Measurements from ENCODE around the gene TGFBR3L.
A peak's percentile ranks its signal among the peaks of the same experiment; 100 is the strongest.

The TGFBR3L gene

GRCh38 chr19:7907544-7907943, 7.1 kb upstream of the TGFBR3L start:
- peaks cover 29% of the 10 kb centered on the region for H3K4me1 ChIP-seq (ENCODE audit: insufficient read depth, insufficient read length)

GRCh38 chr19:7908078-7908699, 6.4 kb upstream of the TGFBR3L start:
- peaks cover 24% of the 10 kb centered on the region for H3K4me1 ChIP-seq (ENCODE audit: insufficient read depth, insufficient read length)
- peaks cover 60% of the 10 kb centered on the region for H3K36me3 ChIP-seq (ENCODE audit: insufficient read depth, insufficient read length, low read length)
- no peak overlapping the region for H3K4me3 ChIP-seq (ENCODE audit: insufficient read length, low read depth)
- H3K9ac ChIP-seq (ENCODE audit: insufficient read length, low read depth), result peak overlapping the region; percentile 62
- no peak for DNase-seq (ENCODE audit: low read depth, low spot score)
- no peaks in the 10 kb centered on the region for H3K27me3 ChIP-seq (ENCODE audit: insufficient read depth, insufficient read length)
- no peak for TF ChIP-seq YY1 (IDR thresholded peaks at IDR 0.05; ENCODE audit: insufficient read depth, insufficient read length)
- no peak for TF ChIP-seq ZNF274 (IDR thresholded peaks at IDR 0.05; ENCODE audit: low read depth, low read length)
- TF ChIP-seq SUZ12 (IDR thresholded peaks at IDR 0.05; ENCODE audit: extremely low read depth, insufficient read depth, insufficient read length), result no peak
- H3K9me3 ChIP-seq (ENCODE audit: insufficient read depth, low read length), result no peaks in the 10 kb centered on the region

More at GRCh38 chr19:7907544-7907943, 7.1 kb upstream of the TGFBR3L start:
- Histone ChIP-seq H3K36me3 (ENCODE audit: insufficient read depth, insufficient read length, low read length) (peaks cover 54% of the 10 kb centered on the region), H3K9ac (ENCODE audit: insufficient read length, low read depth) (no peak overlapping the region), H3K9me3 (ENCODE audit: insufficient read depth, low read length) (no peaks in the 10 kb centered on the region), H3K27me3 (ENCODE audit: insufficient read depth, insufficient read length) (no peaks in the 10 kb centered on the region), H3K4me3 (ENCODE audit: insufficient read length, low read depth) (no peak overlapping the region)
- DNase-seq (ENCODE audit: low read depth, low spot score), result no peak
- TF ChIP-seq SUZ12 (IDR thresholded peaks at IDR 0.05; ENCODE audit: extremely low read depth, insufficient read depth, insufficient read length) (no peak), YY1 (IDR thresholded peaks at IDR 0.05; ENCODE audit: insufficient read depth, insufficient read length) (no peak)

- Histone ChIP-seq H3K4me1 (ENCODE audit: insufficient read depth, insufficient read length) (peaks cover 23% of the 10 kb centered on the region), H3K36me3 (ENCODE audit: insufficient read depth, insufficient read length, low read length) (peaks cover 60% of the 10 kb centered on the region), H3K27me3 (ENCODE audit: insufficient read depth, insufficient read length) (no peaks in the 10 kb centered on the region), H3K9ac (ENCODE audit: insufficient read length, low read depth) (peak overlapping the region; percentile 62), H3K9me3 (ENCODE audit: insufficient read depth, low read length) (no peaks in the 10 kb centered on the region), H3K4me3 (ENCODE audit: insufficient read length, low read depth) (no peak overlapping the region)
- DNase-seq (ENCODE audit: low read depth, low spot score), result no peak
- TF ChIP-seq YY1 (IDR thresholded peaks at IDR 0.05; ENCODE audit: insufficient read depth, insufficient read length) (no peak), ZNF274 (IDR thresholded peaks at IDR 0.05; ENCODE audit: low read depth, low read length) (no peak), SUZ12 (IDR thresholded peaks at IDR 0.05; ENCODE audit: extremely low read depth, insufficient read depth, insufficient read length) (no peak)
Measured at GRCh38 chr19:7908742-7909461, 5.7 kb upstream of the TGFBR3L start.

- Histone ChIP-seq H3K4me3 (ENCODE audit: insufficient read length, low read depth) (no peak overlapping the region), H3K36me3 (ENCODE audit: insufficient read depth, insufficient read length, low read length) (peaks cover 58% of the 10 kb centered on the region), H3K4me1 (ENCODE audit: insufficient read depth, insufficient read length) (peaks cover 20% of the 10 kb centered on the region), H3K9me3 (ENCODE audit: insufficient read depth, low read length) (no peaks in the 10 kb centered on the region), H3K9ac (ENCODE audit: insufficient read length, low read depth) (no peak overlapping the region), H3K27me3 (ENCODE audit: insufficient read depth, insufficient read length) (peaks cover 1% of the 10 kb centered on the region)
- no peak for DNase-seq (ENCODE audit: low read depth, low spot score)
- TF ChIP-seq SUZ12 (IDR thresholded peaks at IDR 0.05; ENCODE audit: extremely low read depth, insufficient read depth, insufficient read length) (no peak), ZNF274 (IDR thresholded peaks at IDR 0.05; ENCODE audit: low read depth, low read length) (no peak), YY1 (IDR thresholded peaks at IDR 0.05; ENCODE audit: insufficient read depth, insufficient read length) (no peak)
Measured at GRCh38 chr19:7909471-7910067, 5.1 kb upstream of the TGFBR3L start.

GRCh38 chr19:7910321-7911161, 4.1 kb upstream of the TGFBR3L start:
- Histone ChIP-seq H3K27me3 (ENCODE audit: insufficient read depth, insufficient read length) (peaks cover 8% of the 10 kb centered on the region), H3K4me1 (ENCODE audit: insufficient read depth, insufficient read length) (peaks cover 14% of the 10 kb centered on the region), H3K4me3 (ENCODE audit: insufficient read length, low read depth) (no peak overlapping the region), H3K9ac (ENCODE audit: insufficient read length, low read depth) (no peak overlapping the region), H3K36me3 (ENCODE audit: insufficient read depth, insufficient read length, low read length) (peaks cover 50% of the 10 kb centered on the region), H3K9me3 (ENCODE audit: insufficient read depth, low read length) (no peaks in the 10 kb centered on the region)
- TF ChIP-seq YY1 (IDR thresholded peaks at IDR 0.05; ENCODE audit: insufficient read depth, insufficient read length) (no peak), SUZ12 (IDR thresholded peaks at IDR 0.05; ENCODE audit: extremely low read depth, insufficient read depth, insufficient read length) (no peak), ZNF274 (IDR thresholded peaks at IDR 0.05; ENCODE audit: low read depth, low read length) (no peak)
- DNase-seq (ENCODE audit: low read depth, low spot score), result no peak

GRCh38 chr19:7911508-7912143, 3.0 kb upstream of the TGFBR3L start:
- H3K9me3 ChIP-seq (ENCODE audit: insufficient read depth, low read length), result no peaks in the 10 kb centered on the region
- TF ChIP-seq ZNF274 (IDR thresholded peaks at IDR 0.05; ENCODE audit: low read depth, low read length) (no peak), SUZ12 (IDR thresholded peaks at IDR 0.05; ENCODE audit: extremely low read depth, insufficient read depth, insufficient read length) (no peak), YY1 (IDR thresholded peaks at IDR 0.05; ENCODE audit: insufficient read depth, insufficient read length) (no peak)
- H3K9ac ChIP-seq (ENCODE audit: insufficient read length, low read depth), result no peak overlapping the region
- no peak for DNase-seq (ENCODE audit: low read depth, low spot score)
- peaks cover 13% of the 10 kb centered on the region for H3K4me1 ChIP-seq (ENCODE audit: insufficient read depth, insufficient read length)
- peaks cover 17% of the 10 kb centered on the region for H3K27me3 ChIP-seq (ENCODE audit: insufficient read depth, insufficient read length)
- H3K4me3 ChIP-seq (ENCODE audit: insufficient read length, low read depth), result no peak overlapping the region
- peaks cover 40% of the 10 kb centered on the region for H3K36me3 ChIP-seq (ENCODE audit: insufficient read depth, insufficient read length, low read length)
